Lung (tissue), 12 donors: Measurements from ENCODE around the gene CLSTN1. TPM values are rescaled to one million over a fixed set of nuclear protein-coding genes. Genes with fewer than 3 reads are reported as not detected.
A peak's percentile ranks its signal among the peaks of the same experiment; 100 is the strongest.
"Not testable (repeated sequence)": the region's sequence is repeated elsewhere in the genome, so short reads cannot be mapped to it uniquely, and the experiment has no call there.

ENCODE experiments used
- ATAC-seq: fragments of 200-7000 bp; cut with Tn5 transposase; one replicate; pipeline ENCODE4 v1.9.1; 2020; ENCODE audit warnings: moderate number of reproducible peaks; ENCODE audit not compliant: insufficient read depth, low FRiP score
- DNase-seq, 3 donors: peaks; one replicate each; pipeline ENCODE4 v3.0.0-alpha.2; 2013 to 2017
- H3K27ac ChIP-seq, 2 donors: one replicate each; pipeline ENCODE4 v1.5.1; 2013; ENCODE audit warnings: mild to moderate bottlenecking in 2 of 2, moderate library complexity in 2 of 2, control low read depth in 1 of 2, inconsistent platforms in 1 of 2, low read depth in 1 of 2, low read length in 1 of 2
- H3K27me3 ChIP-seq, 3 donors: one replicate each; pipeline ENCODE4 v1.5.1; 2013; ENCODE audit warnings: low read length in 2 of 3; ENCODE audit not compliant: control insufficient read depth in 3 of 3, insufficient read depth in 3 of 3
- H3K36me3 ChIP-seq, 4 donors: one replicate each; pipeline ENCODE4 v1.5.1; 2013; ENCODE audit warnings: low read length in 4 of 4, mild to moderate bottlenecking in 1 of 4, moderate library complexity in 1 of 4; ENCODE audit not compliant: control insufficient read depth in 4 of 4, insufficient read depth in 4 of 4
- H3K4me1 ChIP-seq, 5 donors: one replicate each; pipeline ENCODE4 v1.5.1; 2013; ENCODE audit warnings: low read length in 5 of 5, mild to moderate bottlenecking in 2 of 5, moderate library complexity in 1 of 5; ENCODE audit not compliant: control insufficient read depth in 5 of 5, insufficient read depth in 5 of 5
- H3K4me3 ChIP-seq: one replicate; pipeline ENCODE4 v1.5.1; 2013; ENCODE audit warnings: mild to moderate bottlenecking, control low read depth, moderate library complexity
- H3K9ac ChIP-seq, 2 donors: one replicate each; pipeline ENCODE4 v1.5.1; 2013; ENCODE audit warnings: low read length in 2 of 2, control low read depth in 1 of 2; ENCODE audit not compliant: insufficient read depth in 1 of 2
- H3K9me3 ChIP-seq, 4 donors: one replicate each; pipeline ENCODE4 v1.5.1; 2013; ENCODE audit warnings: low read length in 3 of 4, mild to moderate bottlenecking in 1 of 4, moderate library complexity in 1 of 4; ENCODE audit not compliant: control insufficient read depth in 4 of 4, insufficient read depth in 3 of 4
- CTCF ChIP-seq: IDR thresholded peaks from 2 replicates; pipeline ENCODE4 v1.5.1; 2012; ENCODE audit warnings: mild to moderate bottlenecking; ENCODE audit errors: control extremely low read depth, extremely low read depth
- WGBS, 2 donors: extraction: QIAGEN DNeasy Blood & Tissue Kit; methylation state at CpG; one replicate each; pipeline ENCODE4 v1.1.7; 2013; 5-methylcytosine and 5-hydroxymethylcytosine counted together
- polyA plus RNA-seq, 2 donors: library from polyadenylated mRNA; stranded (reverse); fragments of 200-250 nt; gene quantifications; one replicate each; pipeline ENCODE4 v1.2.1, GENCODE V29; 2013
- total RNA-seq, 2 donors: library from RNA; depleted of rRNA in 1 of 2; stranded (reverse); fragments of >200 nt in 1 of 2; gene quantifications; one replicate each; pipeline ENCODE4 v1.2.1, GENCODE V29; 2014 to 2021
- donor health status: control.
- donor health status: control.
- donor health status: Bipolar disorder and iron deficiency.
- donor health status: healthy.
- donor health status: DM: yes; HTN: yes; CAD: no.

Gene CLSTN1
- total and polyA plus RNA-seq, 4 donors: 37.1 to 88.0 (median 61.8) TPM

GRCh38 chr1:9808459-9808858 lies 15.3 kb downstream of the CLSTN1 start:
- Histone ChIP-seq H3K9ac (no peak overlapping the region), H3K4me1 (peaks cover 0 to 14% (median 10%) of the 10 kb centered on the region in 5 donors), H3K36me3 (peaks cover 0 to 2% (median 0%) of the 10 kb centered on the region in 4 donors), H3K27me3 (no peaks in the 10 kb centered on the region), H3K4me3 (no peak overlapping the region), H3K9me3 (no peaks in the 10 kb centered on the region), H3K27ac (no peak overlapping the region)
- ATAC-seq: no peak
- no peak for TF ChIP-seq CTCF
- WGBS, 2 donors: 87 to 91% methylated on average over 8 of the region's 8 CpGs
- DNase-seq: no peak

- no peak for ATAC-seq
- TF ChIP-seq CTCF: no peak
- peak in 1 of 3 donors; percentile 16 for DNase-seq
- Histone ChIP-seq H3K9ac (no peak overlapping the region), H3K36me3 (peaks cover 0 to 2% (median 0%) of the 10 kb centered on the region in 4 donors), H3K9me3 (no peaks in the 10 kb centered on the region), H3K27me3 (no peaks in the 10 kb centered on the region), H3K4me1 (peaks cover 0 to 14% (median 10%) of the 10 kb centered on the region in 5 donors), H3K27ac (no peak overlapping the region), H3K4me3 (no peak overlapping the region)
- 66 to 81% methylated on average over 12 of the region's 12 CpGs for WGBS, 2 donors
Observed at GRCh38 chr1:9807541-9807940, 16.2 kb downstream of the CLSTN1 start.

- H3K36me3 ChIP-seq, H3K27ac ChIP-seq, H3K4me3 ChIP-seq, ATAC-seq, H3K9ac ChIP-seq, DNase-seq, H3K27me3 ChIP-seq, H3K9me3 ChIP-seq: not testable (repeated sequence)
- WGBS, 2 donors: 84 to 89% methylated on average over 5 of the region's 5 CpGs
- H3K4me1 ChIP-seq: peaks cover 0 to 14% (median 8%) of the 10 kb centered on the region in 5 donors
Observed at GRCh38 chr1:9805972-9806371, 17.8 kb downstream of the CLSTN1 start.

- 80 to 81% methylated on average over 7 of the region's 7 CpGs for WGBS, 2 donors
- H3K27ac ChIP-seq: no peak overlapping the region
- TF ChIP-seq CTCF: no peak
- ATAC-seq: no peak
- no peak overlapping the region for H3K9ac ChIP-seq
- H3K9me3 ChIP-seq: no peaks in the 10 kb centered on the region
- H3K4me1 ChIP-seq: peaks cover 0 to 14% (median 8%) of the 10 kb centered on the region in 5 donors
- no peak for DNase-seq
- peaks cover 0 to 2% (median 0%) of the 10 kb centered on the region in 4 donors for H3K36me3 ChIP-seq
- H3K4me3 ChIP-seq: no peak overlapping the region
- no peaks in the 10 kb centered on the region for H3K27me3 ChIP-seq
Observed at GRCh38 chr1:9805006-9805508, 18.7 kb downstream of the CLSTN1 start.

GRCh38 chr1:9803003-9803918 lies 20.5 kb downstream of the CLSTN1 start:
- not testable (repeated sequence) for H3K4me3 ChIP-seq, ATAC-seq, H3K9ac ChIP-seq, H3K4me1 ChIP-seq, H3K27me3 ChIP-seq, H3K36me3 ChIP-seq, H3K27ac ChIP-seq, H3K9me3 ChIP-seq, DNase-seq
- 95 to 96% methylated on average over 13 of the region's 13 CpGs for WGBS, 2 donors
